Thoracic aorta (tissue), 2 donors: ENCODE measurements around the gene MRPS35. TPM values are rescaled to one million over a fixed set of nuclear protein-coding genes. Genes with fewer than 3 reads are reported as not detected.
"Not testable (repeated sequence)": the region's sequence is repeated elsewhere in the genome, so short reads cannot be mapped to it uniquely, and the experiment has no call there.

ENCODE experiments used
- ATAC-seq: fragments of 150-250 bp; one replicate; pipeline ENCODE4 v1.8.0; 2017; ENCODE audit warnings: low read depth; ENCODE audit not compliant: insufficient number of reproducible peaks, low FRiP score
- DNase-seq: peaks from one replicate; pipeline ENCODE4 v3.0.0-alpha.2; 2020; ENCODE audit warnings: low spot score
- H3K27ac ChIP-seq, 2 donors: fragments of 200-600 bp; sonication (generic); 1 replicate in 1 of 2; 2 replicates in 1 of 2; pipeline ENCODE4 v1.5.1; 2016; ENCODE audit warnings: mild to moderate bottlenecking in 2 of 2, moderate library complexity in 2 of 2
- H3K27me3 ChIP-seq: fragments of 200-600 bp; sonication (generic); replicated peaks from 2 replicates; pipeline ENCODE4 v1.6.0; 2016; ENCODE audit warnings: mild to moderate bottlenecking; ENCODE audit not compliant: insufficient read depth
- H3K36me3 ChIP-seq: fragments of 200-600 bp; sonication (generic); one replicate; pipeline ENCODE4 v1.5.1; 2016
- H3K4me1 ChIP-seq, 2 donors: fragments of 200-600 bp; sonication (generic); 1 replicate in 1 of 2; 2 replicates in 1 of 2; pipeline versions ENCODE4 v1.5.1 to v1.6.0; 2016; ENCODE audit warnings: low read depth in 2 of 2, mild to moderate bottlenecking in 1 of 2; ENCODE audit not compliant: control insufficient read depth in 1 of 2
- H3K4me3 ChIP-seq: fragments of 200-600 bp; sonication (generic); 2 replicates; pipeline ENCODE4 v1.5.1; 2016; ENCODE audit warnings: mild to moderate bottlenecking
- H3K9me3 ChIP-seq: fragments of 200-600 bp; sonication (generic); 2 replicates; pipeline ENCODE4 v1.5.1; 2016
- CTCF ChIP-seq: fragments of 200-600 bp; sonication (generic); IDR thresholded peaks from one replicate; pipeline ENCODE4 v1.5.1; 2019; ENCODE audit warnings: antibody characterized with exemption
- total RNA-seq, 2 donors: library from RNA; depleted of rRNA; stranded (reverse); fragments of >200 nt; gene quantifications; one replicate each; pipeline versions ENCODE4 v1.1.0 to v1.2.3, GENCODE V29; 2016

MRPS35 gene
- total RNA-seq, 2 donors from 2014 or later = 32.7 to 55.9 TPM

DNA sequence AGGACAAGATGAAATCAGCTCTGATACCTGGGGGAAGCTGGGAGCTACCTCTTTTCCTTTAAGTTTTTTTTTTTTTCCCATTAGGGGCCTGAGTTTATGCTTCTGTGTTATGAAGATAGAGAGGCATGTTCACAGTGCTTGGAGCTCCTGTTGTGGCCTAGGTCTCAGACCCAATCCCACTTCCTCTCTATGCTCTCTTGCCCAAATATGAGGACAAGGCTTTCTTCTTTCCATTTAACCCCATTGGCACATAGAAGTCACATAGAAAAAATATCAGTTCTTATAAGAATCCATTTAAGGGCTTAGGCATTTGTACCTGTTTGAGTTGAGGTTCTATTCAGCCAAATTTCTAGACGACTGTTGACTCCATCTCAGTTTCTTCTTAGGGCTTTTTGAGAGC lies 12.6 kb downstream of the MRPS35 start:
- no peaks in the 10 kb centered on the region for H3K9me3 ChIP-seq
- H3K27me3 ChIP-seq = no peaks in the 10 kb centered on the region
- H3K27ac ChIP-seq = no peak overlapping the region
- TF ChIP-seq CTCF = no peak
- no peak for DNase-seq
- ATAC-seq = no peak
- no peak overlapping the region for H3K4me3 ChIP-seq
- H3K36me3 ChIP-seq = peaks cover 11% of the 10 kb centered on the region
- no peaks in the 10 kb centered on the region for H3K4me1 ChIP-seq

DNA sequence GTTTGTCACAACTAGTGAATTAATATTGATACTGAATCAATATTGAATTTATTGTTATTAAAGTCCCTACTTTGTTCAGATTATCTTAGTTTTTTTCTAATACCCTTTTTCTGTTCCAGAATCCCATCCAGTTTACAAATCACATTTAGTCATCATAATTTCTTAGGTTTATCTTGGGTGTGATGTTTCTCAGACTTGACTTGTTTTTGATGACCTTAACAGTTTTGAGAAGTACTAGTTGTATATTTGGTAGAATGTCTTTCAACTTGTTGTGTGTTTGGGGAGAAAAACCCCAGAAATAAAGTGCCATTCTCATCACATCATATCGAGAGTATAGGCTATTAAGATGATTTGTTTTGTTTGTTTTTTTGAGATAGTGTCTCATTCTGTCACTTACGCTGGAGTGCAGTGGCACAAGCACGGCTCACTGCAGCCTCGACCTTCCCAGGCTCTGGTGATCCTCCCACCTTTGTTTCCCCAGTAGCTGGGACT lies 19.5 kb downstream of the MRPS35 start:
- no peaks in the 10 kb centered on the region for H3K4me1 ChIP-seq
- TF ChIP-seq CTCF = no peak
- H3K27ac ChIP-seq = no peak overlapping the region
- H3K4me3 ChIP-seq = no peak overlapping the region
- no peaks in the 10 kb centered on the region for H3K27me3 ChIP-seq
- no peaks in the 10 kb centered on the region for H3K9me3 ChIP-seq
- ATAC-seq (no peak), DNase-seq (no peak)
- peaks cover 9% of the 10 kb centered on the region for H3K36me3 ChIP-seq

GRCh38 chr12:27732281-27732680 lies 21.6 kb downstream of the MRPS35 start:
- H3K36me3 ChIP-seq = peaks cover 9% of the 10 kb centered on the region

DNA sequence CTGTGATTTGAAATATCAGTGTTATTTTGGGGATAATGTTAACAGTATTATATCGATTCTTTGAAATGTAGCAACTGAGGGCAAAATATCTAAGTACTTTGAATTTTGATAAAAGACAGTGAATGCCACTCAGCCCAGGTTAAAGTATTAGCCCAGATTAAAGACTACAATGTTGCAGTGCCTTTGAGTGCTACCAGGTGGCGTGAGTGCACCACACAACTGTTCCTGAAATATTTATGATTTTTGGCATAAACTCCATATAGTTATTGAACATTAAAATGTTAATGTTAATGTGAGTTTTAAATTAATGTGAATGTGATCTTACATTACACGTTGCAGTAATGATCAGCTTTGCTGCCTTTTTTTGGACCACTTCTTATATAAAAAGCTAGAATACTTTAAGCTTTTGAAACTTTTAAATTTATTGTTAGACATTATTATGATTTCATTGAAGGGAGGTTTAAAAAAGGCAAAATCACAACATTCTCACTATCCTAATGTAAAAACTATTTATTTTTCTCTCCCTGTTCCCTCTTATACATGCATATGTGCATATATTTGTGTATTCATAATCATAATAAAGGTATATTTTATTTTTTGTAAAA lies 22.5 kb downstream of the MRPS35 start:
- peak; percentile 80 for TF ChIP-seq CTCF
- no peak for ATAC-seq

More at GRCh38 chr12:27732281-27732680, 21.6 kb downstream of the MRPS35 start:
- no peak for TF ChIP-seq CTCF
- no peaks in the 10 kb centered on the region for H3K27me3 ChIP-seq
- no peaks in the 10 kb centered on the region for H3K9me3 ChIP-seq
- no peak overlapping the region for H3K4me3 ChIP-seq
- DNase-seq (no peak), ATAC-seq (no peak)
- no peaks in the 10 kb centered on the region for H3K4me1 ChIP-seq
- H3K27ac ChIP-seq = no peak overlapping the region

GRCh38 chr12:27733791-27734190 lies 23.2 kb downstream of the MRPS35 start:
- Histone ChIP-seq H3K27ac (no peak overlapping the region), H3K4me3 (no peak overlapping the region), H3K36me3 (peaks cover 9% of the 10 kb centered on the region), H3K4me1 (no peaks in the 10 kb centered on the region), H3K27me3 (no peaks in the 10 kb centered on the region), H3K9me3 (no peaks in the 10 kb centered on the region)
- DNase-seq (no peak), ATAC-seq (no peak)
- no peak for TF ChIP-seq CTCF

More for the DNA sequence above, 22.5 kb downstream of the MRPS35 start:
- peaks cover 9% of the 10 kb centered on the region for H3K36me3 ChIP-seq
- H3K4me1 ChIP-seq = no peaks in the 10 kb centered on the region
- no peak overlapping the region for H3K27ac ChIP-seq
- no peak for DNase-seq
- H3K9me3 ChIP-seq = no peaks in the 10 kb centered on the region
- no peaks in the 10 kb centered on the region for H3K27me3 ChIP-seq
- H3K4me3 ChIP-seq = no peak overlapping the region

GRCh38 chr12:27734321-27734720 lies 23.7 kb downstream of the MRPS35 start:
- not testable (repeated sequence) for H3K36me3 ChIP-seq, H3K27me3 ChIP-seq, DNase-seq, ATAC-seq, H3K27ac ChIP-seq, H3K9me3 ChIP-seq, H3K4me1 ChIP-seq, H3K4me3 ChIP-seq
